HG03439 (cell line): Measurements from ENCODE around the gene CDH22.

Source experiments
- ATAC-seq: cut with Tn5 transposase; IDR thresholded peaks from one replicate; pipeline ENCODE4 v1.9.1; 2021; ENCODE audit warnings: mild to moderate bottlenecking, moderate library complexity; ENCODE audit not compliant: unreplicated experiment

CDH22 gene

DNA sequence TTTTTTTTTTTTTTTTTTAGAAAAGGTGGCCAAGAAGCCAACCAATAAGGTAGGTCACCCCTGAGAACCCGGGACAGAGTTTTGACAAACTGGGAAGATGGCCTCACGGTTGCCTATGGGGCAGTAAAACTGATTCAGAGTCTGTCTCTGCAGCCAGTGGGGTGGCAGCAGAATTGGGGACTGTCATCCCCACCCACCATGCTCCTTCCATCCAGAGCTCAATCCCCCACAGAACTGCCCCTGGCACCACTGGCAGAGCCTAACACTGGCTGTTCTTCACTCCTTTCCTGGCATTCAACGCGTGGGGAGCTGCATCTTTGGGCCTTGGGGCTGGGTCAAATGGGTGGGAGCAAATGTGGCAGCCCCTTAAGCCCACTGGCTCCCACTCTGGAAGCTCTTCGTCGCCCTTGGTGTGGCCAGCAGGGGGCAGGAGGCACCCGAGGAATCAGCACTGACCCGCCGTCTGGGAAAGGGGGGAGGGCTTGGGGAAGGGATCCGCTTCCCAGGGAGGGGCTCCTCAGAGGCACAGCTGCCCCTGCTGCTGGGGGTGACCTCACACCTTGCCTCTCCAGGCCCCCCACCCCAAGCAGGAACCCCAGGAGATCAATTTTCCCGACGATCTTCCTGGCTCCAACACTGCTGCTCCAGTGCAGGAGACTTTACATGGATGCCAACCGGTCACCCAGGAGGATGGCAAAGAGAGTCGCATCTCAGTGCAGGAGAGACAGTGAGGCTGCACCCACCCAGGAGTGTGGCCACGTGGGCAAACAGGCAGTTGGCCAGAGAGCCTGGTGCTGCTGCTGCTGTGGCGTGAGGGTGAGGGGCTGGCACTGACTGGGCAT lies 179.8 kb downstream of the CDH22 start:
- ATAC-seq = no peak

DNA sequence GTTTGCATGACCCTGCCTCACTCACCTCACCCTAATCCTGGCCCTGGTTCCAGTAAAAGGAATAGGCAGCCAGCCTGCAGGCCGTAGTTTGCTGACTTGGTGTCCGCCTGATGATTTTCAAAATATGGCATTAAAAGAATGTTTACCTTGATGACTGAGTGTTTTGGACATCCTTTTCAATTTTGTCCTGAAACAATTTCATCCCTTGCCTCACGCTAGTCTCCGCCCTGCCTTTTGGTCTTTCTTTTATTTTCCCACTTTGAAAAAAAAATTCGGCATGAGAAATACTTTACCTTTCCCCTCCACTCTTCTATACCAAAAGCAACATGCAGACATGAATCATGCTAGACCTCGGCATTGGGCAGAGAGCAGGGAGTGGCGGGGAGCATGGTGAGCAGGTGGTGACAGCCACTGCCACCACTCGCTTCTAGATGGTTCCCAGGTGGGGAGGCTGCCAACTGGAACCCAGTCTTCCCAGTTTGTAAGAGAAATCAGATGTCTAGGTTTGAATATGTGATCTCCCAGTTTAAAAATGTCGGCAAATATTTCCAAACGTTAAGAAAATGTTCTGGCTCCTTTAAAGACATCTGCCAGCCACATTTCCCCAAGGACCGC lies 180.8 kb downstream of the CDH22 start:
- no peak for ATAC-seq

DNA sequence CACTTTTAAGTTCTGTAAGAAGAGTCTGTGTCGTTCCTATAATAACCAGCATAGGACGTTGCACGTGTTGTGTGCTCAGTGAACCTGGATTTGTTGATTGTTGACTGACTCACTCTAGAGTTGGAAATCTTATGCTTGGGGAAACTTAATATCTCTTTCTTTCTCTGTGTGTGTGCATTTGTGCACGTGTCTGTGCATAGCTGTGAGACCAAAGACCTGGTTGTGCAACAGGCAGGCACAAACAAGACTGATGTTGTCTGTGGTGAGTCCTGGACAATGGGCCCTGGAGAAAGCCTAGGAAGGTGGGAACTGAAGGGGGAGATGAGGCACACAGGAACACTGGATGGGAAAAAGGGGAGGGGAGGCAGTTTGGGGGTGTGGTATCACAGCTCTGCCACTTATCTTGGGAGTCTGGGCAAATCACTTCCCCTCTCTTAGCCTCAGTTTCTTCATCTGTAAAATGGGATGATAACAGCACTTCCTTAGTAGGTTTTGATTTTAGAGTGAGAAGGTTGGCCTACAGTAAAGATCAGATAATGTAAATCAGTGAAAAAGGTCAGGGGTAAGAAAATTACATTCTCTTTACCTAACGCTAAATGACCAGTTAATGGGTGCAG lies 181.8 kb downstream of the CDH22 start:
- no peak for ATAC-seq
